Erythroblast (primary cell): ENCODE results near the gene UNC13A.
"Not testable (repeated sequence)": the region's sequence is repeated elsewhere in the genome, so short reads cannot be mapped to it uniquely, and the experiment has no call there.

ENCODE experiments used
- GATA1 ChIP-seq: IDR thresholded peaks from 2 replicates; pipeline ENCODE4 v1.6.1; 2011; ENCODE audit warnings: low read depth, mild to moderate bottlenecking, control low read depth, low read length, moderate library complexity
- POLR2A ChIP-seq: IDR thresholded peaks from 2 replicates; pipeline ENCODE4 v1.6.1; 2011; ENCODE audit warnings: mild to moderate bottlenecking, low read length

GRCh38 chr19:17552735-17553134 lies 135.4 kb downstream of the UNC13A start:
- TF ChIP-seq POLR2A, GATA1: not testable (repeated sequence)
